ENCODE results near the gene ARMC7. TPM values are rescaled to one million over a fixed set of nuclear protein-coding genes. Genes with fewer than 3 reads are reported as not detected.

The ARMC7 gene
- total and polyA plus RNA-seq, 2 of the 13 experiments (the other 11 are each of a cell fraction or from before 2014, with no cell fraction given), result 3.9 to 4.2 TPM

- no peak for TF ChIP-seq SRSF9 (IDR thresholded peaks at IDR 0.05; ENCODE audit: borderline replicate concordance, insufficient read depth, low read depth, low read length, poor library complexity, severe bottlenecking)
- TF ChIP-seq HNRNPL (IDR thresholded peaks at IDR 0.05; ENCODE audit: low read depth, low read length), result no peak
- TF ChIP-seq ZSCAN31 (CRISPR knock-in tag; IDR thresholded peaks at IDR 0.05; ENCODE audit: low read depth), result no peak
- no peak; the same call in 1 of the 2 replicates for TF ChIP-seq KDM1A (CRISPR knock-in tag; IDR thresholded peaks at IDR 0.05)
- TF ChIP-seq ZNF33A (CRISPR knock-in tag; IDR thresholded peaks at IDR 0.05; ENCODE audit: borderline replicate concordance), result no peak
- no peak for TF ChIP-seq ZC3H13 (CRISPR knock-in tag; IDR thresholded peaks at IDR 0.05)
- peak; percentile 81 for TF ChIP-seq FOXA3 (CRISPR knock-in tag; IDR thresholded peaks at IDR 0.05)
- 0 out of 2 replicates have a peak, but pooled peaks have one; percentile 38 for TF ChIP-seq ZNF770 (CRISPR knock-in tag; IDR thresholded peaks at IDR 0.05)
- no peak for TF ChIP-seq ZBTB2 (CRISPR knock-in tag; IDR thresholded peaks at IDR 0.05; ENCODE audit: low read depth)
- TF ChIP-seq HOXA9 (CRISPR knock-in tag; IDR thresholded peaks at IDR 0.05; ENCODE audit: borderline replicate concordance), result no peak
- no peak for TF ChIP-seq GLMP (CRISPR knock-in tag; IDR thresholded peaks at IDR 0.05; ENCODE audit: borderline replicate concordance)
- TF ChIP-seq CHCHD3 (CRISPR knock-in tag; IDR thresholded peaks at IDR 0.05), result no peak
- no peak for TF ChIP-seq TRIM24 (CRISPR knock-in tag; IDR thresholded peaks at IDR 0.05)
- no peak for TF ChIP-seq FOXO1 (CRISPR knock-in tag; IDR thresholded peaks at IDR 0.05)
- TF ChIP-seq ZNF784 (CRISPR knock-in tag; IDR thresholded peaks at IDR 0.05; ENCODE audit: borderline replicate concordance), result no peak
- peak; percentile 86 for TF ChIP-seq RXRB (CRISPR knock-in tag; IDR thresholded peaks at IDR 0.05; ENCODE audit: borderline replicate concordance)
- no peak for TF ChIP-seq POGK (CRISPR knock-in tag; conservative IDR thresholded peaks at IDR 0.05)
- no peak for TF ChIP-seq GABPA (IDR thresholded peaks at IDR 0.05; ENCODE audit: low read depth, low read length)
- 0 out of 2 replicates have a peak, but pooled peaks have one; percentile 39 for TF ChIP-seq GABPA (CRISPR knock-in tag; IDR thresholded peaks at IDR 0.05; ENCODE audit: low read depth)
- TF ChIP-seq FIP1L1 (IDR thresholded peaks at IDR 0.05; ENCODE audit: borderline replicate concordance, insufficient read depth, low read depth, low read length), result no peak
- TF ChIP-seq ZNF17 (CRISPR knock-in tag; IDR thresholded peaks at IDR 0.05), result no peak
- no peak for TF ChIP-seq ZNF562 (CRISPR knock-in tag; IDR thresholded peaks at IDR 0.05; ENCODE audit: borderline replicate concordance)
- no peak for TF ChIP-seq ARNT (IDR thresholded peaks at IDR 0.05)
- peak; percentile 89 for TF ChIP-seq NFE2L2 (IDR thresholded peaks at IDR 0.05; ENCODE audit: low read length)
Observed at GRCh38 chr17:75096082-75096625, 13.6 kb upstream of the ARMC7 start (continued).
